Prostate gland (tissue), 2 donors: ENCODE results near the gene STAT4.

ENCODE experiments used
- CTCF ChIP-seq, 4 experiments: fragments of 200-600 bp in 2 of 4; fragments of 450-650 bp in 2 of 4; sonication (generic) in 2 of 4; IDR thresholded peaks; 1 replicate in 3 of 4; 2 replicates in 1 of 4; pipeline ENCODE4 v1.5.1; 2016 to 2019; ENCODE audit warnings: antibody characterized with exemption in 4 of 4, mild to moderate bottlenecking in 2 of 4, moderate library complexity in 2 of 4
- POLR2A ChIP-seq: fragments of 450-650 bp; IDR thresholded peaks from one replicate; pipeline ENCODE4 v1.6.1; 2016; ENCODE audit warnings: antibody characterized with exemption, mild to moderate bottlenecking

- no peak for TF ChIP-seq POLR2A
- no peak for TF ChIP-seq CTCF (IDR thresholded peaks at IDR 0.05)
Measured at GRCh38 chr2:191145769-191146471, 4.9 kb downstream of the STAT4 start.
